Mesenchymal stem cell (in vitro differentiated cells and primary cell): ENCODE data around the gene BTBD10.

Experiments used
- DNase-seq: peaks from one replicate; pipeline ENCODE4 v3.0.0-alpha.2; 2013
- H2AFZ ChIP-seq: one replicate; pipeline ENCODE4 v1.6.1; 2013; ENCODE audit warnings: low read depth, mild to moderate bottlenecking, control low read depth, inconsistent platforms, low read length, moderate library complexity
- H2AK5ac ChIP-seq: 2 replicates; pipeline ENCODE4 v1.6.1; 2013; ENCODE audit warnings: low read length, moderate library complexity, mild to moderate bottlenecking, inconsistent platforms; ENCODE audit not compliant: severe bottlenecking
- H2BK120ac ChIP-seq: one replicate; pipeline ENCODE4 v1.6.1; 2013; ENCODE audit warnings: low read depth, mild to moderate bottlenecking, inconsistent platforms, low read length, moderate library complexity
- H2BK12ac ChIP-seq, 2 experiments: one replicate each; pipeline ENCODE4 v1.6.1; 2013; ENCODE audit warnings: inconsistent platforms in 2 of 2, low read length in 2 of 2, mild to moderate bottlenecking in 2 of 2, moderate library complexity in 2 of 2, control low read depth in 1 of 2
- H2BK15ac ChIP-seq: one replicate; pipeline ENCODE4 v1.6.1; 2013; ENCODE audit warnings: mild to moderate bottlenecking, low read depth, inconsistent platforms; ENCODE audit not compliant: poor library complexity, severe bottlenecking
- H2BK5ac ChIP-seq: 2 replicates; pipeline ENCODE4 v1.6.1; 2013; ENCODE audit warnings: low read depth, mild to moderate bottlenecking, low read length, control low read depth, inconsistent platforms; ENCODE audit not compliant: poor library complexity, severe bottlenecking
- H3K14ac ChIP-seq, 2 experiments: one replicate each; pipeline ENCODE4 v1.6.1; 2013; ENCODE audit warnings: inconsistent platforms in 2 of 2, low read length in 2 of 2, control low read depth in 1 of 2, mild to moderate bottlenecking in 1 of 2, moderate library complexity in 1 of 2
- H3K18ac ChIP-seq, 2 experiments: one replicate each; pipeline ENCODE4 v1.6.1; 2013; ENCODE audit warnings: inconsistent platforms in 2 of 2, low read length in 2 of 2, control low read depth in 1 of 2, low read depth in 1 of 2, mild to moderate bottlenecking in 1 of 2
- H3K23ac ChIP-seq, 2 experiments: one replicate each; pipeline ENCODE4 v1.6.1; 2013; ENCODE audit warnings: inconsistent platforms in 2 of 2, low read length in 2 of 2, mild to moderate bottlenecking in 2 of 2, moderate library complexity in 2 of 2, control low read depth in 1 of 2
- H3K27ac ChIP-seq: 2 replicates; pipeline ENCODE4 v1.5.1; 2013; ENCODE audit warnings: mild to moderate bottlenecking, moderate library complexity, low read length, control low read depth, inconsistent platforms; ENCODE audit not compliant: poor library complexity, severe bottlenecking
- H3K27me3 ChIP-seq, 2 experiments: 2 replicates each; pipeline versions ENCODE4 v1.6.1 to v1.7.0; 2013; ENCODE audit warnings: low read length in 2 of 2, mild to moderate bottlenecking in 2 of 2, moderate library complexity in 2 of 2, control low read depth in 1 of 2, inconsistent platforms in 1 of 2; ENCODE audit not compliant: control insufficient read depth in 1 of 2, insufficient read depth in 1 of 2
- H3K36me3 ChIP-seq, 2 experiments: 2 replicates each; pipeline versions ENCODE4 v1.6.1 to v1.7.0; 2013; ENCODE audit warnings: low read length in 2 of 2, control low read depth in 1 of 2, inconsistent platforms in 1 of 2, low read depth in 1 of 2, mild to moderate bottlenecking in 1 of 2; ENCODE audit not compliant: insufficient read depth in 2 of 2, control insufficient read depth in 1 of 2
- H3K4ac ChIP-seq, 2 experiments: one replicate each; pipeline ENCODE4 v1.6.1; 2013; ENCODE audit warnings: inconsistent platforms in 2 of 2, low read length in 2 of 2, mild to moderate bottlenecking in 2 of 2, moderate library complexity in 2 of 2, control low read depth in 1 of 2, low read depth in 1 of 2
- H3K4me1 ChIP-seq: 2 replicates; pipeline ENCODE4 v1.6.1; 2013; ENCODE audit warnings: low read depth, low read length, control low read depth; ENCODE audit not compliant: control insufficient read depth, insufficient read depth
- H3K4me2 ChIP-seq: 2 replicates; pipeline ENCODE4 v1.6.1; 2013; ENCODE audit warnings: low read length, mild to moderate bottlenecking, inconsistent platforms; ENCODE audit not compliant: poor library complexity, severe bottlenecking
- H3K4me3 ChIP-seq, 2 experiments: 2 replicates each; pipeline versions ENCODE4 v1.5.1 to v1.7.0; 2013; ENCODE audit warnings: low read length in 2 of 2, mild to moderate bottlenecking in 2 of 2, control low read depth in 1 of 2, low read depth in 1 of 2; ENCODE audit not compliant: insufficient read depth in 1 of 2
- H3K79me1 ChIP-seq: replicated peaks from 2 replicates; pipeline ENCODE4 v1.6.1; 2013; ENCODE audit warnings: mild to moderate bottlenecking, control low read depth, low read length, inconsistent platforms; ENCODE audit not compliant: poor library complexity, severe bottlenecking
- H3K9ac ChIP-seq: 2 replicates; pipeline ENCODE4 v1.7.0; 2013; ENCODE audit warnings: mild to moderate bottlenecking, low read length, moderate library complexity
- H3K9me3 ChIP-seq: 2 replicates; pipeline ENCODE4 v1.7.0; 2013; ENCODE audit warnings: mild to moderate bottlenecking, low read length; ENCODE audit not compliant: control insufficient read depth
- H4K8ac ChIP-seq: one replicate; pipeline ENCODE4 v1.6.1; 2013; ENCODE audit warnings: inconsistent platforms, mild to moderate bottlenecking, low read length, moderate library complexity
- H4K91ac ChIP-seq: one replicate; pipeline ENCODE4 v1.6.1; 2013; ENCODE audit warnings: mild to moderate bottlenecking, low read length, inconsistent platforms
- WGBS: methylation state at CpG from one replicate; pipeline ENCODE4 v1.1.7; 2013; ENCODE audit warnings: mixed read lengths; 5-methylcytosine and 5-hydroxymethylcytosine counted together

BTBD10 gene

DNA sequence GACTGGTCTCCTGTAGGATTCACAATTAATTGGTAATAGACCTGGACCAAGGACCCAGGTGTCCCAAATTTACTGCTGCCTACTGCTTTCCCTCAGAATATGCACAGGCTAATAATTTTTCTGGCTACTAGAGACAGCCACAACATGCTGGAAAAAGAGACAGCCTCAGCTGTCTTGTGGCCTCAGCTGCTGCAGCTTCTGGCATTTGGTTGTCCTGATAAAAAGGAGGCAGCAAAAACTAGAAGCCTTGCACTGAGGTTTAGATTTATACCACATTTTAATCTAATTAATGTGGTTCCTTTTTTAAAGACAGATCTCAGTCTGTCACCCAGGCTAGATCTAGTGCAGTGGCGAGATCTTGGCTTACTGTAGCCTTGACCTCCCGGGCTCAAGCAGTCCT lies 89.8 kb downstream of the BTBD10 start:
- H3K27ac ChIP-seq: no peak overlapping the region
- H2BK120ac ChIP-seq: no peak overlapping the region
- H2BK15ac ChIP-seq: no peak overlapping the region
- peaks cover 10% of the 10 kb centered on the region for H3K4me1 ChIP-seq
- no peaks in the 10 kb centered on the region for H3K27me3 ChIP-seq
- no peak overlapping the region for H3K4ac ChIP-seq
- no peak overlapping the region for H3K4me2 ChIP-seq
- H4K8ac ChIP-seq: no peak overlapping the region
- H2AK5ac ChIP-seq: no peak overlapping the region
- no peak for DNase-seq
- peaks cover 34 to 99% of the 10 kb centered on the region in 2 experiments for H3K36me3 ChIP-seq
- no peak overlapping the region for H3K4me3 ChIP-seq
- H3K9me3 ChIP-seq: no peaks in the 10 kb centered on the region
- no peak overlapping the region for H3K18ac ChIP-seq
- no peak overlapping the region for H2BK5ac ChIP-seq
- no peak overlapping the region for H2BK12ac ChIP-seq
- H3K14ac ChIP-seq: no peak overlapping the region
- no peak overlapping the region for H2AFZ ChIP-seq
- H3K9ac ChIP-seq: no peak overlapping the region
- no peak overlapping the region for H4K91ac ChIP-seq
- WGBS: 96% methylated on average over 2 of the region's 2 CpGs
- no peak overlapping the region for H3K23ac ChIP-seq
- no peaks in the 10 kb centered on the region for H3K79me1 ChIP-seq

DNA sequence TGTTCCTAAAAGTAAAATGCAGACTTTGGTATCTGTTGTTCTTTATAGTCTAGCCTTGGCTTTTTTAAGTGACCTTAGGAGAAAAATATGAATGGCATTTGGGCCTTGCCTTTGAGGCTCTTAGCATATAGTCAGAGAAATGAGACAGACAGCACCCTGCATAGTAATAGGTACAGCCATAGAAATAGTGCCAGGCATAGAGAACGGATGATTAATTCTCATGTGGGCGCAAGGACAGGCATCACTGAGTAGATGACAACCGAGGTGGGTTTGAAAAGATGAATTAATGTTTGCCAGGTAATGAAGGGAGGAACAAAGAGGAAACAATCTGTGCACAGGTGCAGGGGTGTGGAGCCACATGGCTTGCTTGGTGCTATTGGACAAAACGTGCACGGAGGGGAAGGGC lies 95.0 kb downstream of the BTBD10 start:
- Histone ChIP-seq H3K4me3 (no peak overlapping the region), H3K18ac (no peak overlapping the region), H4K91ac (no peak overlapping the region), H2AK5ac (no peak overlapping the region), H2BK15ac (no peak overlapping the region), H3K9ac (no peak overlapping the region), H2BK120ac (no peak overlapping the region), H3K9me3 (no peaks in the 10 kb centered on the region), H3K23ac (no peak overlapping the region), H3K4ac (no peak overlapping the region), H4K8ac (no peak overlapping the region), H3K27ac (peak overlapping the region; percentile 87), H3K27me3 (no peaks in the 10 kb centered on the region), H2BK5ac (no peak overlapping the region), H3K4me2 (no peak overlapping the region), H2BK12ac (no peak overlapping the region), H3K4me1 (peaks cover 24% of the 10 kb centered on the region), H3K36me3 (peaks cover 16 to 87% of the 10 kb centered on the region in 2 experiments), H2AFZ (no peak overlapping the region), H3K79me1 (no peaks in the 10 kb centered on the region), H3K14ac (no peak overlapping the region)
- DNase-seq: no peak
- 80% methylated on average over 5 of the region's 5 CpGs for WGBS

DNA sequence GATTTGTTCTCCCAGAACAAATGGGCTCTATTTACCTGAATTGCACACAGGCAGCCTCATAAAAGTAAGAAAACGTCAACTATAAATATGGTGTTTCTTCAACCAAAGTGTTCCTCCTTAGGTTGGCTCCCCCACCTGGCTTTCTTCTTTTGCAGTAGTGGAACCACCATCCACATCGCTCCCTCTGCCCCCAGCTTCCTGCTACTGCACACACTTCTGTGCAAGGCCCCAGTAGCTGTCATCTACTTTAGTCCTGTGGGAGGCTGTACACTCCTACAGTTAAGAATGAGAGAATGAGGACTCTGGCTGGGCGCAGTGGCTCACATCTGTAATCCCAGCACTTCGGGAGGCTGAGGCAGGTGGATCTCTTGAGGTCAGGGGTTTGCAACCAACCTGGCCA lies 95.9 kb downstream of the BTBD10 start:
- Histone ChIP-seq H2BK12ac (no peak overlapping the region), H3K14ac (no peak overlapping the region), H3K27me3 (no peaks in the 10 kb centered on the region), H3K9ac (no peak overlapping the region), H4K91ac (no peak overlapping the region), H2BK120ac (no peak overlapping the region), H3K36me3 (peaks cover 11 to 84% of the 10 kb centered on the region in 2 experiments), H3K23ac (no peak overlapping the region), H2AFZ (no peak overlapping the region), H3K4me3 (no peak overlapping the region), H3K79me1 (no peaks in the 10 kb centered on the region), H3K4me2 (no peak overlapping the region), H3K4ac (no peak overlapping the region), H2AK5ac (peak overlapping the region; percentile 65), H3K4me1 (peaks cover 24% of the 10 kb centered on the region), H3K9me3 (no peaks in the 10 kb centered on the region), H2BK5ac (no peak overlapping the region), H2BK15ac (no peak overlapping the region), H3K27ac (no peak overlapping the region), H3K18ac (no peak overlapping the region), H4K8ac (no peak overlapping the region)
- WGBS: 96% methylated on average over 4 of the region's 4 CpGs
- DNase-seq: no peak

DNA sequence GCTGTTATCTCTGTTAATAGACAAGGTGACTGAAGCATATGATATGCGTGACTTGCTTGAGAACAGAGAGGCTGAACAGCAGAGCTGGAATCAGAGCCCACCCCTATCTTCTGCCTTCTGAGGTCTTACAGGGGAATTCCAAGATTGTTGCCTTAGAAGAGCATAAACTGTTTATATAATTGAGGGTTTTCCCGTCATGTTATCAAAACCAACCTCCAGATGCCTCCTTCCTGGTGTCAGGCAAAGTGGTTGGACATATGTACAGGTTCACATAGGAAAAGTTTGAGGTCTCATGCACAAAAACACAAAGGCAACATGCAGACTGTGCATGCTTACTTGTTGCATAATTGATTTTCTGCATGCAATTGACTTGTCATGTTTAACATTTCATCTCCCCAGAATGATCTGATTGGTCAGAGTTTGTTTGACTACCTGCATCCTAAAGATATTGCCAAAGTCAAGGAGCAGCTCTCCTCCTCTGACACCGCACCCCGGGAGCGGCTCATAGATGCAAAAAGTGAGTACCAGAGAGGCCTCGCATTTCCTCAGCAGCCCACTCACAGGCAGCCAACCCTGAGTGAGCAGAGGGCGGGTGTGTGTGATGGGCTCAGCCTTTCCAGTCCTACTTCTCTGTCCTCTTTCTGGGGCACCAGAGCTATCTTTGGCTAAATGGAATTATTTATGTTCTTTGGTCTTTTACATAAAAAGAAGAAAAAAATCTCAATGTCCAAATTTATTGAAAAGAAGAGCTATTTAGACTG lies 96.6 kb downstream of the BTBD10 start:
- H3K9me3 ChIP-seq: no peaks in the 10 kb centered on the region
- H2BK5ac ChIP-seq: no peak overlapping the region
- H3K27ac ChIP-seq: no peak overlapping the region
- no peak overlapping the region for H3K9ac ChIP-seq
- peaks cover 24% of the 10 kb centered on the region for H3K4me1 ChIP-seq
- peak; percentile 63 for DNase-seq
- H2BK12ac ChIP-seq: no peak overlapping the region
- no peak overlapping the region for H3K14ac ChIP-seq
- 95% methylated on average over 5 of the region's 7 CpGs for WGBS
- H3K23ac ChIP-seq: no peak overlapping the region
- no peaks in the 10 kb centered on the region for H3K27me3 ChIP-seq
- H4K91ac ChIP-seq: no peak overlapping the region
- H2BK15ac ChIP-seq: no peak overlapping the region
- H2AK5ac ChIP-seq: no peak overlapping the region
- no peak overlapping the region for H3K4me2 ChIP-seq
- no peaks in the 10 kb centered on the region for H3K79me1 ChIP-seq
- H3K18ac ChIP-seq: no peak overlapping the region
- H3K36me3 ChIP-seq: peaks cover 12 to 84% of the 10 kb centered on the region in 2 experiments
- no peak overlapping the region for H4K8ac ChIP-seq
- H3K4me3 ChIP-seq: no peak overlapping the region
- no peak overlapping the region for H2AFZ ChIP-seq
- H3K4ac ChIP-seq: no peak overlapping the region
- no peak overlapping the region for H2BK120ac ChIP-seq
